Adrenal gland (tissue), 12 donors: Measurements from ENCODE around the gene MRC2. TPM values are rescaled to one million over a fixed set of nuclear protein-coding genes. Genes with fewer than 3 reads are reported as not detected.

ENCODE experiments used
- DNase-seq, 7 donors: peaks; one replicate each; pipeline ENCODE4 v3.0.0-alpha.2; 2019 to 2020
- H3K27ac ChIP-seq, 5 donors: fragments of 200-600 bp; sonication (generic) in 4 of 5; 1 replicate in 3 of 5; 2 replicates in 2 of 5; pipeline versions ENCODE4 v1.5.1 to v1.8.0; 2016 to 2020; ENCODE audit warnings: mild to moderate bottlenecking in 1 of 5
- H3K27me3 ChIP-seq: fragments of 200-600 bp; 2 replicates; pipeline ENCODE4 v1.8.0; 2021
- H3K36me3 ChIP-seq, 2 donors: fragments of 200-600 bp; replicated peaks in 1 of 2; 1 replicate in 1 of 2; 2 replicates in 1 of 2; pipeline versions ENCODE4 v1.5.1 to v1.8.0; 2018 to 2022
- H3K4me1 ChIP-seq, 2 donors: fragments of 200-600 bp; replicated peaks in 1 of 2; 1 replicate in 1 of 2; 2 replicates in 1 of 2; pipeline versions ENCODE4 v1.5.1 to v1.8.0; 2018 to 2021
- H3K4me3 ChIP-seq, 4 donors: fragments of 200-600 bp; sonication (generic) in 3 of 4; one replicate each; pipeline ENCODE4 v1.5.1; 2016 to 2018
- H3K9me3 ChIP-seq, 3 donors: fragments of 200-600 bp; sonication (generic) in 1 of 3; replicated peaks in 1 of 3; 1 replicate in 2 of 3; 2 replicates in 1 of 3; pipeline versions ENCODE4 v1.5.1 to v1.8.0; 2016 to 2021
- CTCF ChIP-seq, 6 experiments: fragments of 450-650 bp in 4 of 6; fragments of 200-600 bp in 2 of 6; sonication (generic) in 1 of 6; IDR thresholded peaks; 1 replicate in 5 of 6; 2 replicates in 1 of 6; pipeline versions ENCODE4 v1.5.1 to v1.8.0; 2016 to 2021; ENCODE audit warnings: antibody characterized with exemption in 6 of 6, mild to moderate bottlenecking in 2 of 6, moderate library complexity in 1 of 6
- POLR2A ChIP-seq, 2 donors: fragments of 450-650 bp; IDR thresholded peaks; one replicate each; pipeline ENCODE4 v1.6.1; 2017; ENCODE audit warnings: antibody characterized with exemption in 2 of 2, mild to moderate bottlenecking in 2 of 2, moderate library complexity in 1 of 2
- WGBS, 4 donors: extraction: QIAGEN DNeasy Blood & Tissue Kit in 2 of 4; methylation state at CpG; one replicate each; pipeline versions ENCODE4 v1.1.5 to v1.1.7; 2013 to 2017; 5-methylcytosine and 5-hydroxymethylcytosine counted together
- intact Hi-C, 2 donors: fragments of 100-400 bp; cut with DNase I; formaldehyde crosslinking; loops; one replicate each; pipeline versions ENCODE4 v1.14.1 to v1.15.0; 2022 to 2023
- polyA plus RNA-seq, 3 donors: library from polyadenylated mRNA; stranded (reverse); fragments of 200-250 nt in 2 of 3; fragments of 350-450 nt in 1 of 3; fragmentation: Illumina TruSeq in 1 of 3; extraction: RNeasy Lipid Tissue Mini Kit (QIAGEN cat#74804) in 1 of 3; gene quantifications; one replicate each; pipeline ENCODE4 v1.2.3, GENCODE V29; 2013 to 2014
- total RNA-seq, 9 donors: library from RNA; depleted of rRNA in 4 of 9; stranded (reverse); fragments of >200 nt in 4 of 9; fragments of 120-200 nt in 1 of 9; fragmentation: NEBNext Ultra II Directional in 1 of 9; extraction: Animal tissue kit (Norgen Biotek cat#: 25700) in 1 of 9; gene quantifications; one replicate each; pipeline versions ENCODE4 v1.1.0 to v1.2.4, GENCODE V29; 2013 to 2023
- donor health status: healthy with polysubstance abuse.
- donor health status: Bipolar disorder and iron deficiency.
- donor health status: DM: yes; HTN: yes; CAD: no.
- donor health status: DM: no; HTN: no; CAD: no.
- donor health status: DM: no; HTN: no; CAD: no.
- donor health status: DM: yes; HTN: yes; CAD: no.

Gene MRC2
- total and polyA plus RNA-seq, 12 donors = 5.2 to 68.3 (median 29.6) TPM

- TF ChIP-seq CTCF (IDR thresholded peaks at IDR 0.05) = no peak
- TF ChIP-seq POLR2A (IDR thresholded peaks at IDR 0.05) = no peak
- H3K36me3 ChIP-seq = peaks cover 0 to 42% of the 10 kb centered on the region in 2 donors
- H3K4me3 ChIP-seq = no peak overlapping the region
- no peak overlapping the region for H3K27ac ChIP-seq
- H3K4me1 ChIP-seq = peaks cover 0 to 4% of the 10 kb centered on the region in 2 donors
- H3K9me3 ChIP-seq = no peaks in the 10 kb centered on the region
- 58 to 72% (median 66%) methylated on average over 6 of the region's 6 CpGs for WGBS, 4 donors
- no peaks in the 10 kb centered on the region for H3K27me3 ChIP-seq
- DNase-seq = no peak
- intact Hi-C loops = no loop called here
These were observed 13.3 kb upstream of the MRC2 start for GRCh38 chr17:62614142-62614541.

GRCh38 chr17:62615503-62615902, 12.0 kb upstream of the MRC2 start:
- intact Hi-C loops = no loop called here
- Histone ChIP-seq H3K4me3 (no peak overlapping the region), H3K27ac (no peak overlapping the region), H3K36me3 (peaks cover 0 to 32% of the 10 kb centered on the region in 2 donors), H3K9me3 (no peaks in the 10 kb centered on the region), H3K27me3 (no peaks in the 10 kb centered on the region), H3K4me1 (peaks cover 0 to 4% of the 10 kb centered on the region in 2 donors)
- no peak for DNase-seq
- no peak for TF ChIP-seq POLR2A (IDR thresholded peaks at IDR 0.05)
- TF ChIP-seq CTCF (IDR thresholded peaks at IDR 0.05) = no peak
- WGBS, 4 donors = 95 to 100% (median 97%) methylated on average over 4 of the region's 4 CpGs

- H3K27ac ChIP-seq = no peak overlapping the region
- TF ChIP-seq POLR2A (IDR thresholded peaks at IDR 0.05) (no peak), CTCF (IDR thresholded peaks at IDR 0.05) (no peak)
- 72 to 82% (median 76%) methylated on average over 8 of the region's 8 CpGs for WGBS, 4 donors
- H3K27me3 ChIP-seq = no peaks in the 10 kb centered on the region
- H3K4me3 ChIP-seq = no peak overlapping the region
- peaks cover 0 to 24% of the 10 kb centered on the region in 2 donors for H3K36me3 ChIP-seq
- peaks cover 0 to 4% of the 10 kb centered on the region in 2 donors for H3K4me1 ChIP-seq
- intact Hi-C loops = no loop called here
- H3K9me3 ChIP-seq = no peaks in the 10 kb centered on the region
- DNase-seq = no peak
These were observed 10.2 kb upstream of the MRC2 start for GRCh38 chr17:62616993-62617893.

- Histone ChIP-seq H3K27me3 (no peaks in the 10 kb centered on the region), H3K27ac (no peak overlapping the region)
- 74 to 91% (median 83%) methylated on average over 4 to 6 of the region's 6 CpGs for WGBS, 4 donors
These were observed 9.5 kb upstream of the MRC2 start for GRCh38 chr17:62617894-62618472.

More at GRCh38 chr17:62617894-62618472, 9.5 kb upstream of the MRC2 start:
- TF ChIP-seq CTCF (IDR thresholded peaks at IDR 0.05) (no peak), POLR2A (IDR thresholded peaks at IDR 0.05) (no peak)
- peaks cover 0 to 23% of the 10 kb centered on the region in 2 donors for H3K36me3 ChIP-seq
- no peaks in the 10 kb centered on the region for H3K9me3 ChIP-seq
- H3K4me3 ChIP-seq = no peak overlapping the region
- intact Hi-C loops = no loop called here
- H3K4me1 ChIP-seq = peaks cover 0 to 4% of the 10 kb centered on the region in 2 donors
- DNase-seq = no peak
